HG03135 (cell line): Measurements from ENCODE around the gene HOXD8.

ENCODE experiments used
- ATAC-seq: cut with Tn5 transposase; IDR thresholded peaks from one replicate; pipeline ENCODE4 v1.9.1; 2021; ENCODE audit warnings: mild to moderate bottlenecking, moderate library complexity; ENCODE audit not compliant: unreplicated experiment

The HOXD8 gene

GRCh38 chr2:176128982-176129796 lies at the start of gene HOXD8:
Gene HOXD8, plus strand, starts transcription at chr2:176129705. Its CDS starts 662 bp downstream, at chr2:176130367.
- ATAC-seq: no peak

- ATAC-seq: no peak
Observed at GRCh38 chr2:176079831-176080539, 49.5 kb upstream of the HOXD8 start.

GRCh38 chr2:176080540-176081375 lies 48.7 kb upstream of the HOXD8 start:
- ATAC-seq: no peak

GRCh38 chr2:176081376-176081836 lies 48.1 kb upstream of the HOXD8 start:
- ATAC-seq: no peak

GRCh38 chr2:176081837-176082524 lies 47.5 kb upstream of the HOXD8 start:
- no peak for ATAC-seq

GRCh38 chr2:176082525-176082823 lies 47.0 kb upstream of the HOXD8 start:
- no peak for ATAC-seq

GRCh38 chr2:176082824-176083751 lies 46.4 kb upstream of the HOXD8 start:
- no peak for ATAC-seq

- no peak for ATAC-seq
Observed at GRCh38 chr2:176083796-176084261, 45.7 kb upstream of the HOXD8 start, which contains the start of gene EVX2. Gene EVX2, minus strand, starts transcription at chr2:176083962. Its CDS starts 186 bp downstream, at chr2:176083776.

GRCh38 chr2:176084611-176085119 lies 44.8 kb upstream of the HOXD8 start:
- ATAC-seq: no peak

- ATAC-seq: no peak
Observed at GRCh38 chr2:176085120-176085788, 44.3 kb upstream of the HOXD8 start.

GRCh38 chr2:176085861-176086771 lies 43.4 kb upstream of the HOXD8 start:
- no peak for ATAC-seq

- ATAC-seq: no peak
Observed at GRCh38 chr2:176087330-176088047, 42.0 kb upstream of the HOXD8 start.

- ATAC-seq: no peak
Observed at GRCh38 chr2:176088048-176088936, 41.2 kb upstream of the HOXD8 start.

- no peak for ATAC-seq
Observed at GRCh38 chr2:176088937-176089842, 40.3 kb upstream of the HOXD8 start.

- ATAC-seq: no peak
Observed at GRCh38 chr2:176089843-176090395, 39.6 kb upstream of the HOXD8 start.
